ENCODE results near the gene CHRNA1. TPM values are rescaled to one million over a fixed set of nuclear protein-coding genes. Genes with fewer than 3 reads are reported as not detected.

Gene CHRNA1
- total and polyA plus RNA-seq, 10 of the 15 experiments (the other 5 are each of a cell fraction or from before 2014, with no cell fraction given), result 0.05 to 0.14 TPM; not detected in 8

- no peak for TF ChIP-seq ZNF592 (IDR thresholded peaks at IDR 0.05)
- TF ChIP-seq, protein P1, sequence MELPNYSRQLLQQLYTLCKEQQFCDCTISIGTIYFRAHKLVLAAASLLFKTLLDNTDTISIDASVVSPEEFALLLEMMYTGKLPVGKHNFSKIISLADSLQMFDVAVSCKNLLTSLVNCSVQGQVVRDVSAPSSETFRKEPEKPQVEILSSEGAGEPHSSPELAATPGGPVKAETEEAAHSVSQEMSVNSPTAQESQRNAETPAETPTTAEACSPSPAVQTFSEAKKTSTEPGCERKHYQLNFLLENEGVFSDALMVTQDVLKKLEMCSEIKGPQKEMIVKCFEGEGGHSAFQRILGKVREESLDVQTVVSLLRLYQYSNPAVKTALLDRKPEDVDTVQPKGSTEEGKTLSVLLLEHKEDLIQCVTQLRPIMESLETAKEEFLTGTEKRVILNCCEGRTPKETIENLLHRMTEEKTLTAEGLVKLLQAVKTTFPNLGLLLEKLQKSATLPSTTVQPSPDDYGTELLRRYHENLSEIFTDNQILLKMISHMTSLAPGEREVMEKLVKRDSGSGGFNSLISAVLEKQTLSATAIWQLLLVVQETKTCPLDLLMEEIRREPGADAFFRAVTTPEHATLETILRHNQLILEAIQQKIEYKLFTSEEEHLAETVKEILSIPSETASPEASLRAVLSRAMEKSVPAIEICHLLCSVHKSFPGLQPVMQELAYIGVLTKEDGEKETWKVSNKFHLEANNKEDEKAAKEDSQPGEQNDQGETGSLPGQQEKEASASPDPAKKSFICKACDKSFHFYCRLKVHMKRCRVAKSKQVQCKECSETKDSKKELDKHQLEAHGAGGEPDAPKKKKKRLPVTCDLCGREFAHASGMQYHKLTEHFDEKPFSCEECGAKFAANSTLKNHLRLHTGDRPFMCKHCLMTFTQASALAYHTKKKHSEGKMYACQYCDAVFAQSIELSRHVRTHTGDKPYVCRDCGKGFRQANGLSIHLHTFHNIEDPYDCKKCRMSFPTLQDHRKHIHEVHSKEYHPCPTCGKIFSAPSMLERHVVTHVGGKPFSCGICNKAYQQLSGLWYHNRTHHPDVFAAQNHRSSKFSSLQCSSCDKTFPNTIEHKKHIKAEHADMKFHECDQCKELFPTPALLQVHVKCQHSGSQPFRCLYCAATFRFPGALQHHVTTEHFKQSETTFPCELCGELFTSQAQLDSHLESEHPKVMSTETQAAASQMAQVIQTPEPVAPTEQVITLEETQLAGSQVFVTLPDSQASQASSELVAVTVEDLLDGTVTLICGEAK (IDR thresholded peaks at IDR 0.05; ENCODE audit: borderline replicate concordance), result no peak
- no peak for TF ChIP-seq JUND (IDR thresholded peaks at IDR 0.05; ENCODE audit: low read depth, low read length)
Measured at GRCh38 chr2:174779361-174779928, 15.2 kb upstream of the CHRNA1 start (continued).
